MCF 10A (cell line): ENCODE measurements around the gene ITGA1. TPM values are rescaled to one million over a fixed set of nuclear protein-coding genes. Genes with fewer than 3 reads are reported as not detected.

ENCODE experiments used
- BruUV-seq: library from RNA; stranded (reverse); fragments of 400-500 nt; replicated peaks from 2 replicates; lab custom pipeline; 2021; lab: Mats Ljungman, UMichigan
- CTCF ChIA-PET: fragments of 300-600 bp; sonication (Branson Sonifier 250); formaldehyde crosslinking; extraction: SDS; loops from one replicate; lab custom pipeline; 2021; ENCODE audit warnings: antibody characterized with exemption, inconsistent platforms; lab: Yijun Ruan, JAX
- POLR2A ChIA-PET: fragments of 300-600, 350-650 bp; sonication (Branson Sonifier 250); formaldehyde crosslinking; extraction: SDS; loops from one replicate; lab custom pipeline; 2020; ENCODE audit warnings: antibody characterized with exemption, inconsistent platforms; lab: Yijun Ruan, JAX
- DNase-seq: peaks from one replicate; pipeline ENCODE4 v3.0.0-alpha.2; 2018; ENCODE audit not compliant: unreplicated experiment
- H3K27ac Mint-ChIP-seq: one replicate; pipeline ENCODE4 v1.8.0; 2022; ENCODE audit warnings: mild to moderate bottlenecking, low read depth, mixed read lengths; ENCODE audit not compliant: unreplicated experiment
- H3K27me3 Mint-ChIP-seq: one replicate; pipeline ENCODE4 v1.8.0; 2022; ENCODE audit warnings: mixed read lengths; ENCODE audit not compliant: insufficient read depth, unreplicated experiment
- H3K36me3 Mint-ChIP-seq: one replicate; pipeline ENCODE4 v1.8.0; 2022; ENCODE audit warnings: mild to moderate bottlenecking, moderate library complexity, mixed read lengths; ENCODE audit not compliant: insufficient read depth, unreplicated experiment
- H3K4me1 Mint-ChIP-seq: one replicate; pipeline ENCODE4 v1.8.0; 2022; ENCODE audit warnings: mixed read lengths; ENCODE audit not compliant: insufficient read depth, unreplicated experiment
- H3K4me3 Mint-ChIP-seq: one replicate; pipeline ENCODE4 v1.8.0; 2022; ENCODE audit warnings: mild to moderate bottlenecking, moderate library complexity, mixed read lengths; ENCODE audit not compliant: unreplicated experiment
- H3K9me3 Mint-ChIP-seq: one replicate; pipeline ENCODE4 v1.8.0; 2022; ENCODE audit warnings: mixed read lengths; ENCODE audit not compliant: unreplicated experiment
- intact Hi-C: fragments of 100-400 bp; cut with micrococcal nuclease; formaldehyde crosslinking; loops from 2 replicates; pipeline ENCODE4 v1.14.1; 2022
- total RNA-seq: library from RNA; stranded (reverse); gene quantifications from 2 replicates; pipeline ENCODE4 v1.2.3, GENCODE V29; 2022
- TF ChIP-seq, protein P1 (sequence below): fragments of 200-600 bp; IDR thresholded peaks from one replicate; pipeline ENCODE4 v1.8.0; 2022; ENCODE audit warnings: antibody characterized with exemption, mild to moderate bottlenecking; ENCODE audit not compliant: unreplicated experiment

ITGA1 gene
- total RNA-seq, 1 experiment from 2014 or later = 7.7 TPM

DNA sequence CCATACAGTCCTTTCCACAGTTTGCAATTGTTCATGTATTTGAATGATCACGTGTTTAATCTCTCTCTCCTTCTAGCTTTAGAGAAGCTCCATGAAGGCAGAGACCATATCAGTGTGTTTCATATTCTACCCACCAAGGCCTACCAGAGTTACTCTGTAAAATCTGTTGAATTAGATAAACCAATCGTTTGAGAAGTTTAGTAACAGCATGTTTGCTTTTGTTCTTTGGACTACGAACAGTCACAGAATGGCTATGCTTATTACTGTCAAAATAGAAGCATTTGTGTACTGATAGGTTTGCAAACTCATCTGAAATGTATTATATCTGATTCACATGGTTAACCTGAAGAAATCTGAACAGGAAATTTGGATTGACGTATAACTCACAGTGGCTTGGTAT is 93.8 kb downstream of the ITGA1 start:
- DNase-seq = no peak
- no peak overlapping the region for H3K27ac Mint-ChIP-seq
- TF ChIP-seq, protein P1, sequence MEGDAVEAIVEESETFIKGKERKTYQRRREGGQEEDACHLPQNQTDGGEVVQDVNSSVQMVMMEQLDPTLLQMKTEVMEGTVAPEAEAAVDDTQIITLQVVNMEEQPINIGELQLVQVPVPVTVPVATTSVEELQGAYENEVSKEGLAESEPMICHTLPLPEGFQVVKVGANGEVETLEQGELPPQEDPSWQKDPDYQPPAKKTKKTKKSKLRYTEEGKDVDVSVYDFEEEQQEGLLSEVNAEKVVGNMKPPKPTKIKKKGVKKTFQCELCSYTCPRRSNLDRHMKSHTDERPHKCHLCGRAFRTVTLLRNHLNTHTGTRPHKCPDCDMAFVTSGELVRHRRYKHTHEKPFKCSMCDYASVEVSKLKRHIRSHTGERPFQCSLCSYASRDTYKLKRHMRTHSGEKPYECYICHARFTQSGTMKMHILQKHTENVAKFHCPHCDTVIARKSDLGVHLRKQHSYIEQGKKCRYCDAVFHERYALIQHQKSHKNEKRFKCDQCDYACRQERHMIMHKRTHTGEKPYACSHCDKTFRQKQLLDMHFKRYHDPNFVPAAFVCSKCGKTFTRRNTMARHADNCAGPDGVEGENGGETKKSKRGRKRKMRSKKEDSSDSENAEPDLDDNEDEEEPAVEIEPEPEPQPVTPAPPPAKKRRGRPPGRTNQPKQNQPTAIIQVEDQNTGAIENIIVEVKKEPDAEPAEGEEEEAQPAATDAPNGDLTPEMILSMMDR = no peak
- H3K4me1 Mint-ChIP-seq = no peaks in the 10 kb centered on the region
- ChIA-PET POLR2A (no interaction called here), CTCF (no interaction called here)
- no peaks in the 10 kb centered on the region for H3K27me3 Mint-ChIP-seq
- H3K9me3 Mint-ChIP-seq = no peaks in the 10 kb centered on the region
- no peak overlapping the region for H3K4me3 Mint-ChIP-seq
- no TSS peak for BruUV-seq
- H3K36me3 Mint-ChIP-seq = no peaks in the 10 kb centered on the region
- intact Hi-C loops = no loop called here

DNA sequence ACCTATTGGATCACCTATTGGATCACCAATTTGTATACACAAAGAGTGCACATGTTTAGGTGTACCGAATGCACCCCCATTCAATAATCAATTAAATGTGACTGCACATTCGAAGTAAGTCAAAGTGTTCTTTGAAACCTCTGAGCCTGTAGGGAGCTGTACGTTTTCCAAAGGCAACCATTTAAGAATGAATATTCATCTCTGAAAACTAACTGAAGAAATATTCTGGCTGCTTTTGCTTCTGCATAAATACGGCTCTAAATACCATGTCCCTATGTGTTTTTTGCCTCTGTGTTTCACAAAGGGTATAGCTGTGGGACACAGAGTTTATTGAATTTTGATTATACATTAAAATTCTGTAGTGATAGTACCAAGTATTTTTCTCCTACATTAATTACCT is 95.4 kb downstream of the ITGA1 start:
- TF ChIP-seq, protein P1 = no peak
- ChIA-PET CTCF (no interaction called here), POLR2A (no interaction called here)
- no TSS peak for BruUV-seq
- Mint-ChIP-seq H3K27me3 (no peaks in the 10 kb centered on the region), H3K27ac (no peak overlapping the region), H3K36me3 (no peaks in the 10 kb centered on the region), H3K4me1 (no peaks in the 10 kb centered on the region), H3K4me3 (no peak overlapping the region), H3K9me3 (no peaks in the 10 kb centered on the region)
- intact Hi-C loops = no loop called here
- no peak for DNase-seq

DNA sequence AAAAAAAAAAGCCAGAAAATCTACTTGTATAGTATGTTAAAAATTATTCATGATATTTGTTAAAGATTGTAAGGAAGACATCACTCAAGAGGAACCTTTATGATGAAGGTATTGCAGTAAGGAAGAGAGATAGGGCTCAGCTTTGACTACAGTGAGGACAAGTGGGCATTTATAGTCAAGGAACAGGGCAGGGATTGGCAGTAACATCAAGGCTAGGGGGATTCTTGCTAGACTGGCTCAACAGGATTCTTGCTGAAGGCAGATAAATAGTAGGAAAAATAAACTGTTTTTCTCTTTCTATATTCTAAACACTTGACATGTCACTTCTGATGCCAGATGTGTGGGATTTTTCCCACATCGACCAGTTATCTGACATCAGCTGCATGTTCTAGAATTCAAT is 96.7 kb downstream of the ITGA1 start:
- no peaks in the 10 kb centered on the region for H3K9me3 Mint-ChIP-seq
- no TSS peak for BruUV-seq
- intact Hi-C loops = no loop called here
- no peaks in the 10 kb centered on the region for H3K27me3 Mint-ChIP-seq
- no peaks in the 10 kb centered on the region for H3K4me1 Mint-ChIP-seq
- TF ChIP-seq, protein P1 = no peak
- H3K27ac Mint-ChIP-seq = no peak overlapping the region
- DNase-seq = no peak
- ChIA-PET CTCF (interaction anchor here (0.9 kb wide), 1 partner anchor 131 kb away, joined by 3 read pairs; no protein-coding TSS in a partner anchor), POLR2A (no interaction called here)
- H3K36me3 Mint-ChIP-seq = no peaks in the 10 kb centered on the region
- no peak overlapping the region for H3K4me3 Mint-ChIP-seq

DNA sequence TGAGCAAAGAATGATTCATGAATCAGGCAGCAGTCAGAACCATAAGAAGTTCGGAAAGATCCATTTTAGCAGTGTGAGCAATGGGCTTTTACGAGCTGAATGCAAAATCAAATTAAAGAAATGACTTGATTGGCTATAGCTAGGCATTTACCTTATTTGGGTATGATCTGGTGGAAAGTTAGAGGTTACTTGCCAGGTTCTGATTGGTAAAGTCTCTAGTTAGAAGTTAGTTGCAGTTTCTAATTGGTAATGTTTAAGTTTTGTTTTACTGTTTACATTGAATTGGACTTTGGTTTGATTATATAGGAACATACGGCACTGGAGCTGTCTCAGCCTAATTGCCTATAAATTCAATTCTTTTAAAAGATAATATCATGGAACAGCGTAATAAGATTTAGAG is 97.9 kb downstream of the ITGA1 start:
- H3K36me3 Mint-ChIP-seq = no peaks in the 10 kb centered on the region
- no TSS peak for BruUV-seq
- POLR2A ChIA-PET = no interaction called here
- no peaks in the 10 kb centered on the region for H3K4me1 Mint-ChIP-seq
- H3K4me3 Mint-ChIP-seq = no peak overlapping the region
- no peak overlapping the region for H3K27ac Mint-ChIP-seq
- intact Hi-C loops = no loop called here
- H3K27me3 Mint-ChIP-seq = no peaks in the 10 kb centered on the region
- no peaks in the 10 kb centered on the region for H3K9me3 Mint-ChIP-seq
- CTCF ChIA-PET = interaction anchor here (1.4 kb wide), 1 partner anchor 30 kb away, joined by 3 read pairs; no protein-coding TSS in a partner anchor
- TF ChIP-seq, protein P1 = no peak
- no peak for DNase-seq
